Activated T-cell treated with anti-CD3 and anti-CD28 coated beads, Interleukin-2, amount 50 U/mL, for 24 hours (primary cell): ENCODE data around the gene VGLL3.

Experiments used
- DNase-seq: peaks from one replicate; pipeline ENCODE4 v3.0.0-alpha.2; 2020
- H3K27ac Mint-ChIP-seq: 2 replicates; pipeline ENCODE4 v1.8.0; 2020; ENCODE audit warnings: mild to moderate bottlenecking, mixed read lengths
- H3K27me3 Mint-ChIP-seq: 2 replicates; pipeline ENCODE4 v1.8.0; 2020; ENCODE audit warnings: mixed read lengths
- H3K36me3 Mint-ChIP-seq: 2 replicates; pipeline ENCODE4 v1.8.0; 2020; ENCODE audit warnings: low read depth, mixed read lengths
- H3K4me1 Mint-ChIP-seq: 2 replicates; pipeline ENCODE4 v1.8.0; 2020; ENCODE audit warnings: low read depth, mixed read lengths
- H3K4me3 Mint-ChIP-seq: 2 replicates; pipeline ENCODE4 v1.8.0; 2020; ENCODE audit warnings: mild to moderate bottlenecking, moderate library complexity, mixed read lengths
- H3K9me3 Mint-ChIP-seq: 2 replicates; pipeline ENCODE4 v1.8.0; 2020; ENCODE audit warnings: mixed read lengths

The VGLL3 gene

GRCh38 chr3:86890741-86891396 lies 100.1 kb downstream of the VGLL3 start:
- H3K27me3 Mint-ChIP-seq: no peaks in the 10 kb centered on the region
- no peak overlapping the region for H3K27ac Mint-ChIP-seq
- no peaks in the 10 kb centered on the region for H3K4me1 Mint-ChIP-seq
- H3K9me3 Mint-ChIP-seq: peaks cover 2% of the 10 kb centered on the region
- H3K4me3 Mint-ChIP-seq: no peak overlapping the region
- no peaks in the 10 kb centered on the region for H3K36me3 Mint-ChIP-seq
- DNase-seq: no peak
